Tibial nerve (tissue), 4 donors: Measurements from ENCODE around the gene SYT17. TPM values are rescaled to one million over a fixed set of nuclear protein-coding genes. Genes with fewer than 3 reads are reported as not detected.
A peak's percentile ranks its signal among the peaks of the same experiment; 100 is the strongest.

ENCODE experiments used
- DNase-seq, 2 donors: peaks; one replicate each; pipeline ENCODE4 v3.0.0-alpha.2; 2019; ENCODE audit warnings: low spot score in 2 of 2
- H3K27ac ChIP-seq, 4 donors: fragments of 200-600 bp; sonication (generic) in 3 of 4; one replicate each; pipeline ENCODE4 v1.5.1; 2017 to 2019; ENCODE audit warnings: mild to moderate bottlenecking in 1 of 4
- H3K27me3 ChIP-seq, 2 donors: fragments of 200-600 bp; sonication (generic) in 1 of 2; one replicate each; pipeline versions ENCODE4 v1.5.1 to v1.6.0; 2017 to 2019
- H3K36me3 ChIP-seq, 3 donors: fragments of 200-600 bp; sonication (generic); one replicate each; pipeline ENCODE4 v1.5.1; 2018 to 2019
- H3K4me1 ChIP-seq, 4 donors: fragments of 200-600 bp; sonication (generic) in 3 of 4; one replicate each; pipeline ENCODE4 v1.5.1; 2017 to 2019
- H3K4me3 ChIP-seq, 4 donors: fragments of 200-600 bp; sonication (generic) in 3 of 4; one replicate each; pipeline ENCODE4 v1.5.1; 2017 to 2019; ENCODE audit warnings: mild to moderate bottlenecking in 1 of 4, moderate library complexity in 1 of 4
- H3K9me3 ChIP-seq, 4 donors: fragments of 200-600 bp; sonication (generic) in 3 of 4; one replicate each; pipeline ENCODE4 v1.5.1; 2017 to 2019
- EP300 ChIP-seq, 2 donors: sonication (generic); formaldehyde crosslinking; IDR thresholded peaks; one replicate each; pipeline ENCODE4 v1.6.1; 2017; ENCODE audit warnings: antibody characterized with exemption in 2 of 2, mild to moderate bottlenecking in 1 of 2
- POLR2A ChIP-seq, 2 donors: fragments of 450-650 bp; IDR thresholded peaks; one replicate each; pipeline ENCODE4 v1.6.1; 2017; ENCODE audit warnings: antibody characterized with exemption in 2 of 2, mild to moderate bottlenecking in 2 of 2, moderate library complexity in 2 of 2
- WGBS, 2 donors: methylation state at CpG; one replicate each; pipeline ENCODE4 v1.1.5; 2018; 5-methylcytosine and 5-hydroxymethylcytosine counted together
- total RNA-seq, 4 donors: library from RNA; depleted of rRNA; stranded (reverse); fragments of >200 nt; gene quantifications; one replicate each; pipeline ENCODE4 v1.1.0, GENCODE V29; 2016
- TF ChIP-seq, protein P1 (sequence below), 5 experiments: fragments of 200-600 bp in 3 of 5; fragments of 450-650 bp in 2 of 5; sonication (generic) in 3 of 5; IDR thresholded peaks; one replicate each; pipeline ENCODE4 v1.5.1; 2016 to 2019; ENCODE audit warnings: antibody characterized with exemption in 5 of 5, mild to moderate bottlenecking in 3 of 5, moderate library complexity in 2 of 5

The SYT17 gene
- total RNA-seq, 4 donors from 2014 or later, result 8.1 to 33.9 (median 12.7) TPM

DNA sequence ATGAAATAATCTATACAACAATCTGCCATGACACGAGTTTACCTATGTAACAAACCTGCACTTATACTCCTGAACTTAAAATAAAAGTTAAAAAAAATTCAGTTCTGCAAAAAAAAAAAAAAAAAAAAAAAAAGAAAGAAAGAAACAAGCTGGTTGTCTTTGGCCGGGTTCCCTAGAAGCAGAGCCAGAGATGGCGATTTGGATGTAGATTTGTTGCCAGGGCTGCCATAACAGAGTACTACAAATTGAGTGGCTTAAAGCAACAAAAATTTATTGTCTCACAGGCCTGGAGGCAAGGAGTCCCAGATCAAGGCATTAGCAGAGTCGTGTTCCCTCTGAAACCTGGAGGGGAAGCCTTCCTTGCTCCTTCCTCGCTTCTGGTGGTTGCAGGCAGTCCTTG, 20.4 kb downstream of the SYT17 start:
- WGBS, 2 donors, result 46 to 48% methylated on average over 5 of the region's 5 CpGs
- Histone ChIP-seq H3K4me1 (no peaks in the 10 kb centered on the region), H3K9me3 (no peaks in the 10 kb centered on the region), H3K4me3 (no peak overlapping the region), H3K27ac (no peak overlapping the region), H3K27me3 (no peaks in the 10 kb centered on the region), H3K36me3 (no peaks in the 10 kb centered on the region)
- TF ChIP-seq POLR2A (IDR thresholded peaks at IDR 0.05) (no peak), EP300 (IDR thresholded peaks at IDR 0.05) (no peak)
- TF ChIP-seq, protein P1, sequence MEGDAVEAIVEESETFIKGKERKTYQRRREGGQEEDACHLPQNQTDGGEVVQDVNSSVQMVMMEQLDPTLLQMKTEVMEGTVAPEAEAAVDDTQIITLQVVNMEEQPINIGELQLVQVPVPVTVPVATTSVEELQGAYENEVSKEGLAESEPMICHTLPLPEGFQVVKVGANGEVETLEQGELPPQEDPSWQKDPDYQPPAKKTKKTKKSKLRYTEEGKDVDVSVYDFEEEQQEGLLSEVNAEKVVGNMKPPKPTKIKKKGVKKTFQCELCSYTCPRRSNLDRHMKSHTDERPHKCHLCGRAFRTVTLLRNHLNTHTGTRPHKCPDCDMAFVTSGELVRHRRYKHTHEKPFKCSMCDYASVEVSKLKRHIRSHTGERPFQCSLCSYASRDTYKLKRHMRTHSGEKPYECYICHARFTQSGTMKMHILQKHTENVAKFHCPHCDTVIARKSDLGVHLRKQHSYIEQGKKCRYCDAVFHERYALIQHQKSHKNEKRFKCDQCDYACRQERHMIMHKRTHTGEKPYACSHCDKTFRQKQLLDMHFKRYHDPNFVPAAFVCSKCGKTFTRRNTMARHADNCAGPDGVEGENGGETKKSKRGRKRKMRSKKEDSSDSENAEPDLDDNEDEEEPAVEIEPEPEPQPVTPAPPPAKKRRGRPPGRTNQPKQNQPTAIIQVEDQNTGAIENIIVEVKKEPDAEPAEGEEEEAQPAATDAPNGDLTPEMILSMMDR (IDR thresholded peaks at IDR 0.05), result no peak
- DNase-seq, result no peak

DNA sequence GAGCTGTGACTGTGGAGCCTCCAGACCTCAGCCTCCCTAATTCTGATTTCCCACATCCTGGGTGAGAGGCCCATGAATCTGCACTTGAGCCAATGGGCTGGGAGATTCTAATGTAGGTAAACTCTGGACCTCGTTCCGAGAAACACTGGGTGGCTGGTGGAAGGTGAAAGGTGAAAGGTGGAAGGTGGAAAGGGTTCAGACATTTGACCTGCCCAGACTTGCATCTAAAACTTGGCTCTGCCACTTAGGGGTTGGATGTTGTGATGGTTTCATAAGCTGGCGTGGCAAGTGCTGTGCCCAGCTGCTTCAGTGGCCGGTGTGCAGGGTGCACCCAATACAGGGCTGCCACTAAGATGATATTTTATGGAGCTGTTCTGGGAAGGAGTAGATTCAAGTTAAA, 24.8 kb downstream of the SYT17 start:
- Histone ChIP-seq H3K4me1 (no peaks in the 10 kb centered on the region), H3K27me3 (no peaks in the 10 kb centered on the region), H3K36me3 (no peaks in the 10 kb centered on the region), H3K27ac (no peak overlapping the region), H3K9me3 (peaks cover 0 to 4% (median 0%) of the 10 kb centered on the region in 4 donors), H3K4me3 (no peak overlapping the region)
- 86 to 89% methylated on average over 4 of the region's 4 CpGs for WGBS, 2 donors
- no peak for DNase-seq
- TF ChIP-seq POLR2A (IDR thresholded peaks at IDR 0.05) (no peak), EP300 (IDR thresholded peaks at IDR 0.05) (no peak)
- TF ChIP-seq, protein P1 (IDR thresholded peaks at IDR 0.05), result no peak

DNA sequence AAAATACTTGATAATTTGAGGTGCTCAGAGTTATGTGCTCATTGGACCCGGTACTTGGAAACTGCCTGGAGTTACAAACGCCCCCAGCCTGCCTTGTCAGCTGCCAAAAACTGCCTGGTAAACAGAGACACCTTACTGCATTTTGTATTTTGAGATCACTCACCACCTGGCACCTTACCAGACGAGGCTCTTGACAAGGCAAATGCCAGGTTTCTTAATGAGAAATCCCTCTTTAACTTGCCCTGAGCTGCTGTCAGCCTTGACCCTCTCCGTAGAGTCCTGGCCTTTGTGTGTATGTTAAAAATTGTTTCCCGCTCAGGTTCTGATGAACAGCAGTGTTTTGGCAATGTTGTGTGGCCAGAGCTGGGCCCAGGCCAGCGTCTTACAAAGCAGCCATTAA, 28.8 kb downstream of the SYT17 start:
- no peak for DNase-seq
- TF ChIP-seq POLR2A (IDR thresholded peaks at IDR 0.05), result no peak
- TF ChIP-seq, protein P1 (IDR thresholded peaks at IDR 0.05), result no peak
- TF ChIP-seq EP300 (IDR thresholded peaks at IDR 0.05), result no peak
- Histone ChIP-seq H3K9me3 (peaks cover 0 to 30% (median 0%) of the 10 kb centered on the region in 4 donors), H3K36me3 (no peaks in the 10 kb centered on the region), H3K4me3 (no peak overlapping the region), H3K4me1 (no peaks in the 10 kb centered on the region), H3K27me3 (no peaks in the 10 kb centered on the region), H3K27ac (peak overlapping the region in 1 of 4 donors; percentile 0)
- WGBS, 2 donors, result 55 to 56% methylated on average over 6 of the region's 6 CpGs

DNA sequence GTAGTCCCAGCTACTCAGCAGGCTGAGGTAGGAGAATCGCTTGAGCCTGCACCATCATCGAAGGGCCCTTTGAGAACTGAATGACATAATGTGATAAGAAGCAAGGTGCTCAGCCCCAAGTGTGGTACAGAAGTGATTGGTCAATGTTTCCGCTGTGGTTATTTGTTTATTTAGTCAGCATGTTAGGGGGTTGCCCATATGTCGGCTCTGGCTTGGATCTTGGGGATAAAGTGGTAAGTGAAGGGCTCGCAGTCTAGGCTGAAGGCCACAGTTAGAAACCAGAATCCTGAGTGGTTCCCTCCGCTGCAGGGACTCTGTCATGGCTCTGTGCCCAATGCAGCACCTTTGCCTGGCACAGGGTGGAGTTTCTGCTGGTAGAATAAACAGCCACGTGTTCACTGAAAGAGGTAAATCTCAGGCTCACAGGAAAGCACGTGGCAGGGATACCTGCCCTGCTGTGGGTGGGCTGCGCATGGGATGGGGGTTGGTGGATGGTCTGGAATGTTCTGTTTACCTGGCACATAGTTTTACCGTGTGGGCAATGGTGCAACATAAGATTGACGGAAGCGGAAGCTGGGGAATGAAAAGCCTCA, 35.4 kb downstream of the SYT17 start:
- Histone ChIP-seq H3K36me3 (no peaks in the 10 kb centered on the region), H3K4me3 (no peak overlapping the region), H3K4me1 (no peaks in the 10 kb centered on the region), H3K27me3 (no peaks in the 10 kb centered on the region), H3K9me3 (peaks cover 0 to 26% (median 0%) of the 10 kb centered on the region in 4 donors), H3K27ac (no peak overlapping the region)
- no peak for DNase-seq
- WGBS, 2 donors, result 85 to 86% methylated on average over 12 of the region's 12 CpGs
- TF ChIP-seq EP300 (IDR thresholded peaks at IDR 0.05), result no peak
- TF ChIP-seq, protein P1 (IDR thresholded peaks at IDR 0.05), result no peak
- TF ChIP-seq POLR2A (IDR thresholded peaks at IDR 0.05), result no peak

DNA sequence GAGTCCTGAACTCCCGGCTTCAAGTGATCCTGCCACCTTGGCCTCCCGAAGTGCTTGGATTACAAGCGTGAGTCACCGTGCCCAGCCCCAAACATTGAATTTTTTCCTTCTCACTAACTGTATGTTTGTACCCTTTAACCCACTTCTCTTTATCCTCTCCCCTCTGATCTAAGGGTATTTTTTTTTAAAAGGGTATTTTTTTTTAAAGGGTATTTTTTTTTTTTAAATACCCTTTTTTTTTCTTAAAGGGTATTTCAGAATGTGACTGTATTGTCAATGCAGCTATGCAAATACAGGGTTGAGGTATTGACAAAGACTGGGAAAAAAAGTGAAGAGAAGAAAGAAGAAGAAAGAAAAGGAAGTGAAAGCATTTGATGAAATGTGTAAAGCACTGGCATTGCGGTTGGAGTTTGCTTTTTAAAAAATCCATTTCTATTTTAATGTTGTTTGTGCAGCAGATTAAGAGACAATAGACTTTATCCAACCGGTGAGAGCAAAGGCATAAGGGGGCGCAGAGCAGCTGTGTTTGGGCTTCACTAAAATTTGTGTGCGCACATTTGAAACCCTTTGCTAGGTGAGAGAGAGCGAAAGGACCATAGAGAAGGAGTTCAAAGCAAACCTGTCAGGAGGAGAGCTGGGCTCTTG, 42.4 kb downstream of the SYT17 start:
- no peak overlapping the region for H3K4me3 ChIP-seq
- 67 to 73% methylated on average over 9 of the region's 9 CpGs for WGBS, 2 donors
- H3K27ac ChIP-seq, result peak overlapping the region in 2 of 4 donors; percentile 13 to 29
- DNase-seq, result no peak
- H3K4me1 ChIP-seq, result no peaks in the 10 kb centered on the region
- no peaks in the 10 kb centered on the region for H3K36me3 ChIP-seq
- no peaks in the 10 kb centered on the region for H3K27me3 ChIP-seq
- TF ChIP-seq POLR2A (IDR thresholded peaks at IDR 0.05) (no peak), EP300 (IDR thresholded peaks at IDR 0.05) (no peak)
- TF ChIP-seq, protein P1 (IDR thresholded peaks at IDR 0.05), result no peak
- peaks cover 0 to 4% (median 0%) of the 10 kb centered on the region in 4 donors for H3K9me3 ChIP-seq
